GM12864 (cell line): ENCODE measurements around the gene MRPL49.

Source experiments
- DNase-seq: peaks from one replicate; pipeline ENCODE4 v3.0.0-alpha.2; 2011; ENCODE audit warnings: low read depth
- H3K4me3 ChIP-seq: 2 replicates; pipeline ENCODE4 v1.5.1; 2011; ENCODE audit warnings: mild to moderate bottlenecking, low read depth, low read length, control low read depth
- TF ChIP-seq, protein P1 (sequence below): IDR thresholded peaks from 2 replicates; pipeline ENCODE4 v1.5.1; 2011; ENCODE audit warnings: low read depth, mild to moderate bottlenecking, moderate library complexity, low read length, control low read depth, inconsistent platforms; ENCODE audit errors: missing control alignments

MRPL49 gene

DNA sequence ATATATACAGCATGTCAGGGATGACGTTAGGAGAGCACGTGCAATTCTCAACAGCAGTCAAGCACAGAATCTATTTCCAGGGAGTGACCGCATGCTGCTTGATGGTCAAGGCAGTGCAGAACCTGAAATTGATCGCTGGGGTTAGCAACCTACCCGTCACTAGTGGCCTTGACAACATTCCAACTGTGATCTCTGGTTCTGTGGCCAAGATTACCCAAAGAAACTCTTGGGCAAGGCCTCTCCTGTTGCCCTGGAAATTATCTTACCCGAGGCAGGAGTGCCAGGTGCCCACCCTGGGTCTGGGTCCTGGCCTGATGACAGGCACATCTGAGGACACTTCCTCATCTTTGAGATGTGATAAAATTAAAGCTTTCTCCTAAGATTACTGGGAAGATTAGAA, 8.3 kb upstream of the MRPL49 start:
- no peak overlapping the region for H3K4me3 ChIP-seq
- TF ChIP-seq, protein P1, sequence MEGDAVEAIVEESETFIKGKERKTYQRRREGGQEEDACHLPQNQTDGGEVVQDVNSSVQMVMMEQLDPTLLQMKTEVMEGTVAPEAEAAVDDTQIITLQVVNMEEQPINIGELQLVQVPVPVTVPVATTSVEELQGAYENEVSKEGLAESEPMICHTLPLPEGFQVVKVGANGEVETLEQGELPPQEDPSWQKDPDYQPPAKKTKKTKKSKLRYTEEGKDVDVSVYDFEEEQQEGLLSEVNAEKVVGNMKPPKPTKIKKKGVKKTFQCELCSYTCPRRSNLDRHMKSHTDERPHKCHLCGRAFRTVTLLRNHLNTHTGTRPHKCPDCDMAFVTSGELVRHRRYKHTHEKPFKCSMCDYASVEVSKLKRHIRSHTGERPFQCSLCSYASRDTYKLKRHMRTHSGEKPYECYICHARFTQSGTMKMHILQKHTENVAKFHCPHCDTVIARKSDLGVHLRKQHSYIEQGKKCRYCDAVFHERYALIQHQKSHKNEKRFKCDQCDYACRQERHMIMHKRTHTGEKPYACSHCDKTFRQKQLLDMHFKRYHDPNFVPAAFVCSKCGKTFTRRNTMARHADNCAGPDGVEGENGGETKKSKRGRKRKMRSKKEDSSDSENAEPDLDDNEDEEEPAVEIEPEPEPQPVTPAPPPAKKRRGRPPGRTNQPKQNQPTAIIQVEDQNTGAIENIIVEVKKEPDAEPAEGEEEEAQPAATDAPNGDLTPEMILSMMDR = no peak
- no peak for DNase-seq

DNA sequence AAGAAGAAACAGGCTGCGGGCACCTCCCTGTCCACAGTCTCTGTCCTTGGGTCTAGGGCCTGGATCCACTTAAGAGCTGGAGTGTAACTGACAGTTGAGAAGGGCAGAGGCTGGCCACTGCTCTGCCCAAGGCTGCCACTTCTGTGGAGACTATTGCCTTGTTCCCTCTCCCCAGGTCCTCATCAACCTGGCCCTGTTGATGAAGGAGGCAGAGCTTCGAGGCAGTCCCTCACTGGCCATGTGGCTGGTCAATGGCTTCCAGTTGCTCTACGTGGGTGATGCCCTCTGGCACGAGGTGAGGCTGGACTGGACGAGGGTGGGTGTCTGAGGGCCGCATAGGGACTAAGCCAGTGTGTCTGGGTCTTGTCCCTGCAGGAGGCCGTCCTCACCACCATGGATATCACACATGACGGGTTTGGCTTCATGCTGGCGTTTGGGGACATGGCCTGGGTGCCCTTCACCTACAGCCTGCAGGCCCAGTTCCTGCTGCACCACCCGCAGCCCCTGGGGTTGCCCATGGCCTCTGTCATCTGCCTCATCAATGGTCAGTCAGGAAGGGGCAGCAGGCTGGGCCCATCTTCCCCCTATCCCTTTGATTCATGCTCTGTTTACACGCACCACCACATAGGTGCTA, 7.5 kb upstream of the MRPL49 start:
- TF ChIP-seq, protein P1 = no peak
- H3K4me3 ChIP-seq = no peak overlapping the region
- no peak for DNase-seq

DNA sequence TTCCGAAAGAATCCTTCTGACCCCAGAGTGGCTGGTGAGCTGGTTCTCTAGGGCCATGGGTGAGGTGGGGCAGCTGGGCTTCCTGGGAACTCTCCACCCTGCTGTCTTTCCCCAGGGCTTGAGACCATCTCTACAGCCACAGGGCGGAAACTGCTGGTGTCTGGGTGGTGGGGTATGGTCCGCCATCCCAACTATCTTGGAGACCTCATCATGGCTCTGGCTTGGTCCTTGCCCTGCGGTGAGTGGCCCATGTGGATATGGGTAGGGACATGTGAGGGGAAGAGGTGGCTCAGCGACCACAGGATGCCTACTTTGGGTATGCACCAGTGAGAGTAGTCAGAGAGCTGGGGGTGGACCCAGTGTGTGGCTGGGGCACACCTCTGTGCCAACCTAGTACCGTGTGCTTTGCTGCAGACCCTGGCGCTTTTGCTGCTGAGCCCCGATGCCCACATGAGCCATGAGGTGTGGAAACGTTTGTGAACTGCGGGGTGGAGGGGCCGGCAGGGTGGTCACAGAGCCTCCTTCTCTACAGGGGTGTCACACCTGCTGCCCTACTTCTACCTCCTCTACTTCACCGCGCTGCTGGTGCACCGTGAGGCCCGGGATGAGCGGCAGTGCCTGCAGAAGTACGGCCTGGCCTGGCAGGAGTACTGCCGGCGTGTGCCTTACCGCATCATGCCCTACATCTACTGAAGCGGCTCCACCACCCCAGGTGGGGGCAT, 6.6 kb upstream of the MRPL49 start:
- no peak overlapping the region for H3K4me3 ChIP-seq
- TF ChIP-seq, protein P1 = no peak
- no peak for DNase-seq

DNA sequence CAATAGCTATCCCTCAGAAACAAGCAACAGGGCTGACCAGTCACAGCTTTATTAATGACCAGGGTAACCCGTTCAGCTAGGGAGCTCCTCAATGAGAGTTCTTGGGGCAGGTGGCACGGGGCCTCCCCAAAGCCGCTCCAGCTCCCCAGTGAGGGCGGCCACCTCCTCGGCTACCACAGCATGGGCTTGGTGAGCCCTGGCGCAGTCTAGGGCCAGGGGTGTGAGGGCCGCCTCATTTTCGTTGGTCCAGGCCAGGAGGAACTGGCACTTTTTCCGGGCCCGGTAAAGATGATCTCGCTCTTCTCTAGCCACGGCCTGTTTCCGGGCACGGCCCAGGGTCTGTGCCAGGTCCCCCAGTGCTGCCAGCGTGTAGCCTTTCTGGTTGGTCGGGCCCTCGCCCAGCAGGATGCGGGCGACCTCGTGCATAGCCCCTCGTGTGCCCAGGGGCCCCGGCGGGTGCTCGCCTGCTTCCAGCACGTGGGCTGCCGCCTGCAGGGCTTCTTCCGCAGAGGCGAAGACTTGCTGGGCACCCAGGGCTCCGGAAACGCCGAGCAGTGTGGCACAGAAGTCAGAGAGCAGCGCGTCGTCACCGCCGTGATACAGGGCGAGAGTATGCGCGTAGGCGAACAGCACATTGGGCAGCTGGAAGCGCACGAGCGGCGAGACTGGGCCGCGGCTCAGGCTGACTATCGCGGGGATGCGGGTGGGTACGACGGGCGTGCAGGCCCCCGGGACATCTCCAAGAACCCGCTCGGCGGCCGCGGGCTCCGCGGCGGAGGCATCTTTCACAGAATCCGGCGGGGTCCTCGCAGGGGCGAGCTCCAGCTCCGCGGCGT, 5.5 kb upstream of the MRPL49 start:
- DNase-seq = no peak
- TF ChIP-seq, protein P1 = no peak
- peak overlapping the region; percentile 84 for H3K4me3 ChIP-seq

DNA sequence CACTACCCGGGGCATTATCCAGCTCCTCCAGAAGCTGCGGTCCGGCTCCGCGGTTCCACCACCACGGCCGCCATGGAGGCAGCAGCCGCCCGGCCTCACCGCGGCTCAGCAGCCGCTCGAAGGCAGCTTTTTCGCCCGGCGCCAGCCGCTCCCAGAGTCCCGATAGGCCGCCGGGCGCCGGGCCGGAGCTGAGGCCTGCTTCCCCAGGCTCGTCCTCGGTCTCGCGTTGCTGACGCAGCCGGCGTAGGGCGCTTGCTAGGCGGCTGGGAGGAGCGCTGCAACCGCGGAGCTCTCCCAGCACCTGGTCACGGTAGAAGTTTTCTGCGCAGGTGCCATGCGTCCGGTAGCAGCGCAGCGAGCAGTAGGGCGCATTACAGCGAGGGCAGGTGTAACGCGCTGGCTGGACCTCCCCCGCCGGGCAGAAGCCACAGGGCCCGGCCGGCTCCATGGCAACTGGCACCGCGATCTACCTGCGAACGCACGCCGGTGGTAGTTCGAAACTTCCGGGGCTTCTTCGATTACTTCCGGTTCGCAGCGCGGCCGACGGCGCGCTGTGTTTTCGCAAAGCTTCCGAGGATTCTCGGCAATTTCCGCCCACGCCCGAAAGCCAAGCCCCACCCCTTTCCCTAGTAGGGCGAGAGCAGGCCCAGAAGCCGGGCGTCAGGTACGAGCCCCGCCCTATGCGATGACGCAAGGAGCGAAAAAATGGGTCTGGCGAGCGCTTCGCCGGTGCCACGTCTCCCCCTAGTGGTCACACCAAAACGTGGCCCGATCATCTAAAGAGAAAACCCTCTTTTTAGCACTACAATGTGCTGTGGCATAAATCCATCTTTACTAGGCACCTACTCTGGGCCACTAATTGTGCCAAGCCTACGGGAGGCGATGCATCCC, 4.7 kb upstream of the MRPL49 start, which contains the start of gene ZNHIT2:
Gene ZNHIT2, minus strand, starts transcription at position 496 of the 891 bp plus-strand sequence. Its CDS starts 48 bp downstream, at position 448.
- DNase-seq = peak; percentile 96
- TF ChIP-seq, protein P1 = peak; percentile 91
- peak within 1 kb of the TSS; percentile 84 for H3K4me3 ChIP-seq
